IMR-90 (cell line): ENCODE results near the gene ZNF521. TPM values are rescaled to one million over a fixed set of nuclear protein-coding genes. Genes with fewer than 3 reads are reported as not detected.

Experiments
- ATAC-seq: fragments of 200-7000 bp; cut with Tn5 transposase; 2 replicates; pipeline ENCODE4 v1.9.1; 2020; ENCODE audit warnings: low read depth, mild to moderate bottlenecking, moderate library complexity
- BruUV-seq: library from RNA; stranded (reverse); fragments of 400-500 nt; replicated peaks from 2 replicates; lab custom pipeline; 2021; lab: Mats Ljungman, UMichigan
- CTCF ChIA-PET: fragments of 300-600 bp; formaldehyde crosslinking; extraction: SDS; loops from one replicate; lab custom pipeline; 2021; ENCODE audit warnings: antibody characterized with exemption; lab: Yijun Ruan, JAX
- POLR2A ChIA-PET: fragments of 300-600 bp; sonication (Branson Sonifier 250); formaldehyde crosslinking; loops from one replicate; lab custom pipeline; 2022; ENCODE audit warnings: antibody characterized with exemption; ENCODE audit not compliant: unreplicated experiment; lab: Charles Lee
- DNase-seq: peaks from one replicate; pipeline ENCODE4 v3.0.0; 2013
- H2AFZ ChIP-seq: replicated peaks from 2 replicates; pipeline ENCODE3; 2013; ENCODE audit warnings: low read length, mild to moderate bottlenecking; ENCODE audit not compliant: poor library complexity
- H2AK5ac ChIP-seq: 2 replicates; pipeline ENCODE4 v1.6.1; 2013; ENCODE audit warnings: low read depth, low read length, inconsistent platforms
- H2AK9ac ChIP-seq: replicated peaks from 2 replicates; pipeline ENCODE3; 2013; ENCODE audit warnings: mild to moderate bottlenecking, low read depth, low read length, moderate library complexity; ENCODE audit not compliant: poor library complexity
- H2BK120ac ChIP-seq: 2 replicates; pipeline ENCODE4 v1.6.1; 2013; ENCODE audit warnings: low read depth, low read length, inconsistent platforms
- H2BK15ac ChIP-seq: 3 replicates; pipeline ENCODE4 v1.6.1; 2013; ENCODE audit warnings: low read depth, low read length, inconsistent platforms
- H2BK20ac ChIP-seq: 2 replicates; pipeline ENCODE4 v1.6.1; 2013; ENCODE audit warnings: low read depth, mild to moderate bottlenecking, inconsistent platforms, low read length, moderate library complexity
- H2BK5ac ChIP-seq: 2 replicates; pipeline ENCODE4 v1.6.1; 2013; ENCODE audit warnings: mild to moderate bottlenecking, low read depth, low read length, inconsistent platforms; ENCODE audit not compliant: poor library complexity, severe bottlenecking
- H3K14ac ChIP-seq: replicated peaks from 2 replicates; pipeline ENCODE4 v1.6.1; 2013; ENCODE audit warnings: low read depth, low read length, inconsistent platforms
- H3K18ac ChIP-seq: 2 replicates; pipeline ENCODE4 v1.6.1; 2013; ENCODE audit warnings: low read depth, low read length, control low read depth
- H3K23ac ChIP-seq: 2 replicates; pipeline ENCODE4 v1.6.1; 2013; ENCODE audit warnings: low read depth, low read length, inconsistent platforms
- H3K27ac ChIP-seq: 2 replicates; pipeline ENCODE4 v1.5.1; 2013; ENCODE audit warnings: mild to moderate bottlenecking, control low read depth, low read length; ENCODE audit not compliant: insufficient read depth
- H3K27me3 ChIP-seq: 2 replicates; pipeline ENCODE4 v1.6.1; 2013; ENCODE audit warnings: low read length; ENCODE audit not compliant: control insufficient read depth, insufficient read depth
- H3K36me3 ChIP-seq: 2 replicates; pipeline ENCODE4 v1.6.1; 2013; ENCODE audit warnings: low read length, mixed read lengths; ENCODE audit not compliant: control insufficient read depth, insufficient read depth
- H3K4ac ChIP-seq: 2 replicates; pipeline ENCODE4 v1.6.1; 2013; ENCODE audit warnings: low read depth, low read length, inconsistent platforms
- H3K4me1 ChIP-seq: 2 replicates; pipeline ENCODE4 v1.6.1; 2013; ENCODE audit warnings: low read length, mixed read lengths; ENCODE audit not compliant: control insufficient read depth, insufficient read depth
- H3K4me2 ChIP-seq: 2 replicates; pipeline ENCODE4 v1.6.1; 2013; ENCODE audit warnings: low read depth, mild to moderate bottlenecking, control low read depth, low read length, moderate library complexity
- H3K4me3 ChIP-seq: 2 replicates; pipeline ENCODE4 v1.5.1; 2013; ENCODE audit warnings: low read depth, mild to moderate bottlenecking, control low read depth, low read length, moderate library complexity; ENCODE audit not compliant: insufficient read depth
- H3K56ac ChIP-seq: 2 replicates; pipeline ENCODE4 v1.6.1; 2013; ENCODE audit warnings: low read length, inconsistent platforms; ENCODE audit not compliant: insufficient read depth; ENCODE audit errors: extremely low read depth
- H3K79me1 ChIP-seq, 2 experiments: 2 replicates each; pipeline ENCODE4 v1.6.1; 2013; ENCODE audit warnings: low read length in 2 of 2, inconsistent platforms in 1 of 2, low read depth in 1 of 2
- H3K9ac ChIP-seq: 2 replicates; pipeline ENCODE4 v1.6.1; 2013; ENCODE audit warnings: low read depth, low read length, control low read depth
- H3K9me1 ChIP-seq: 2 replicates; pipeline ENCODE4 v1.6.1; 2013; ENCODE audit warnings: low read length, inconsistent platforms; ENCODE audit not compliant: insufficient read depth
- H3K9me3 ChIP-seq: 2 replicates; pipeline ENCODE4 v1.6.1; 2013; ENCODE audit warnings: low read length; ENCODE audit not compliant: control insufficient read depth, insufficient read depth
- H4K20me1 ChIP-seq: 2 replicates; pipeline ENCODE4 v1.6.1; 2013; ENCODE audit warnings: low read length, inconsistent platforms; ENCODE audit not compliant: insufficient read depth
- H4K5ac ChIP-seq: 2 replicates; pipeline ENCODE4 v1.6.1; 2013; ENCODE audit warnings: mild to moderate bottlenecking, low read depth, low read length, control low read depth
- H4K8ac ChIP-seq, 2 experiments: 2 replicates each; pipeline ENCODE4 v1.6.1; 2013; ENCODE audit warnings: low read depth in 2 of 2, low read length in 2 of 2, control low read depth in 1 of 2, inconsistent platforms in 1 of 2
- H4K91ac ChIP-seq: 2 replicates; pipeline ENCODE4 v1.6.1; 2013; ENCODE audit warnings: low read depth, low read length, inconsistent platforms; ENCODE audit not compliant: insufficient read depth
- BHLHE40 ChIP-seq: fragments of 150-350 bp; IDR thresholded peaks from 2 replicates; pipeline ENCODE4 v1.6.1; 2016; ENCODE audit warnings: mild to moderate bottlenecking, low read depth, low read length
- CEBPB ChIP-seq: IDR thresholded peaks from 2 replicates; pipeline ENCODE4 v1.6.1; 2012; ENCODE audit warnings: low read depth, low read length, improper control_type of control experiment
- CHD1 ChIP-seq: IDR thresholded peaks from 2 replicates; pipeline ENCODE4 v1.6.1; 2012; ENCODE audit warnings: low read depth, low read length, improper control_type of control experiment
- CTCF ChIP-seq: conservative IDR thresholded peaks from 2 replicates; pipeline ENCODE4 v1.5.1; 2012; ENCODE audit warnings: mild to moderate bottlenecking, low read depth, low read length, improper control_type of control experiment
- ELK1 ChIP-seq: fragments of 150-350 bp; IDR thresholded peaks from 2 replicates; pipeline ENCODE4 v1.6.1; 2016; ENCODE audit warnings: low read depth, mild to moderate bottlenecking, low read length, moderate library complexity, borderline replicate concordance
- FOS ChIP-seq: fragments of 150-350 bp; IDR thresholded peaks from 2 replicates; pipeline ENCODE4 v1.6.1; 2016; ENCODE audit warnings: low read depth, low read length
- NFE2L2 ChIP-seq: fragments of 150-350 bp; IDR thresholded peaks from 2 replicates; pipeline ENCODE4 v1.6.1; 2016; ENCODE audit warnings: low read depth, mild to moderate bottlenecking, low read length
- POLR2A ChIP-seq: IDR thresholded peaks from 2 replicates; pipeline ENCODE4 v1.6.1; 2012; ENCODE audit warnings: mild to moderate bottlenecking, low read depth, low read length
- RAD21 ChIP-seq: IDR thresholded peaks from 2 replicates; pipeline ENCODE4 v1.6.1; 2012; ENCODE audit warnings: low read length, improper control_type of control experiment
- RCOR1 ChIP-seq: IDR thresholded peaks from 2 replicates; pipeline ENCODE4 v1.6.1; 2012; ENCODE audit warnings: mild to moderate bottlenecking, low read length, improper control_type of control experiment; ENCODE audit not compliant: insufficient replicate concordance
- RFX5 ChIP-seq: IDR thresholded peaks from 2 replicates; pipeline ENCODE4 v1.8.0; 2012; ENCODE audit warnings: low read depth, mild to moderate bottlenecking, low read length, moderate library complexity
- SMC3 ChIP-seq: fragments of 150-350 bp; IDR thresholded peaks from 2 replicates; pipeline ENCODE4 v1.6.1; 2016; ENCODE audit warnings: low read depth, mild to moderate bottlenecking, antibody characterized with exemption, low read length, moderate library complexity
- USF2 ChIP-seq: fragments of 150-350 bp; IDR thresholded peaks from 2 replicates; pipeline ENCODE4 v1.6.1; 2017; ENCODE audit warnings: mild to moderate bottlenecking, antibody characterized with exemption, low read length, low read depth
- WGBS, 2 experiments: methylation state at CpG; one replicate each; pipeline versions ENCODE4 v1.1.5 to v1.1.7; 2013; ENCODE audit warnings: missing lambda C conversion rate in 2 of 2; ENCODE audit not compliant: insufficient read length in 1 of 2; ENCODE audit errors: extremely low coverage in 2 of 2; 5-methylcytosine and 5-hydroxymethylcytosine counted together
- dilution Hi-C: fragments of 300-500 bp; cut with HindIII; formaldehyde crosslinking; loops from one replicate; pipeline ENCODE4 v1.14.3; 2018; ENCODE audit warnings: low sequenced_read_pairs; ENCODE audit not compliant: unreplicated experiment
- in situ Hi-C: fragments of 300-500 bp; cut with MboI; formaldehyde crosslinking; loops from 3 replicates; pipeline ENCODE4 v1.14.3; 2019; ENCODE audit warnings: low sequenced_read_pairs, inconsistent platforms, mixed read lengths
- intact Hi-C: fragments of 100-400 bp; cut with micrococcal nuclease; formaldehyde crosslinking; loops from 2 replicates; pipeline ENCODE4 v1.10.0; 2022
- polyA plus RNA-seq, 3 experiments: library from polyadenylated mRNA; depleted of rRNA; stranded (reverse); fragments of >200 nt; gene quantifications; 2 replicates each; pipeline ENCODE4 v1.2.3, GENCODE V29; 2012; ENCODE audit warnings: low replicate concordance in 1 of 3
- total RNA-seq: library from RNA; depleted of rRNA; stranded (reverse); fragments of >200 nt; gene quantifications from 2 replicates; pipeline ENCODE4 v1.2.3, GENCODE V29; 2012

ZNF521 gene
- total and polyA plus RNA-seq, 2 of the 4 experiments (the other 2 are of a cell fraction): 21.5 to 59.3 TPM

GRCh38 chr18:25134861-25135260 is 217.1 kb downstream of the ZNF521 start:
- H2BK15ac ChIP-seq: no peak overlapping the region
- H2AK5ac ChIP-seq: no peak overlapping the region
- no peak for DNase-seq
- H3K79me1 ChIP-seq: peaks cover 0 to 18% of the 10 kb centered on the region in 2 experiments; a peak in 2 of 4 replicates
- whole genome bisulfite sequencing, 2 experiments: no CpG with 5 or more reads among the region's 2 CpGs
- no peak overlapping the region for H4K8ac ChIP-seq
- H3K14ac ChIP-seq: no peak overlapping the region
- BruUV-seq: no TSS peak
- H3K9ac ChIP-seq: no peak overlapping the region
- CTCF ChIA-PET: interaction anchor here (0.8 kb wide), 1 partner anchor 39 kb away, joined by 3 read pairs; no protein-coding TSS in a partner anchor
- no peak overlapping the region for H3K56ac ChIP-seq
- dilution Hi-C loops (no loop called here), intact Hi-C loops (no loop called here), in situ Hi-C loops (no loop called here)
- no peak overlapping the region for H2AK9ac ChIP-seq
- H3K4me1 ChIP-seq: peaks cover 4% of the 10 kb centered on the region; the same call in 1 of the 2 replicates
- no peak overlapping the region for H2BK120ac ChIP-seq
- no peak overlapping the region for H3K18ac ChIP-seq
- H2BK20ac ChIP-seq: no peak overlapping the region
- no peak overlapping the region for H4K91ac ChIP-seq
- H4K5ac ChIP-seq: no peak overlapping the region
- no peaks in the 10 kb centered on the region for H3K9me3 ChIP-seq
- H3K4ac ChIP-seq: no peak overlapping the region
- peaks cover 13% of the 10 kb centered on the region; the same call in 1 of the 2 replicates for H3K9me1 ChIP-seq
- no peaks in the 10 kb centered on the region for H3K27me3 ChIP-seq
- ATAC-seq: no peak
- no peak overlapping the region for H3K27ac ChIP-seq
- peaks cover 3% of the 10 kb centered on the region; the same call in 1 of the 2 replicates for H4K20me1 ChIP-seq
- POLR2A ChIA-PET: no interaction called here
- H3K23ac ChIP-seq: no peak overlapping the region
- no peak overlapping the region for H2AFZ ChIP-seq
- no peak overlapping the region for H3K4me2 ChIP-seq
- H3K36me3 ChIP-seq: peaks cover 6% of the 10 kb centered on the region; the same call in 1 of the 2 replicates
- no peak overlapping the region for H2BK5ac ChIP-seq
- H3K4me3 ChIP-seq: no peak overlapping the region
- TF ChIP-seq CHD1 (no peak), RCOR1 (no peak), BHLHE40 (no peak), SMC3 (no peak), FOS (no peak), CEBPB (no peak), USF2 (no peak), POLR2A (no peak), NFE2L2 (no peak), RAD21 (no peak), RFX5 (no peak), CTCF (no peak), ELK1 (no peak)
